GM23338 (cell line): ENCODE results near the gene PSMA5. TPM values are rescaled to one million over a fixed set of nuclear protein-coding genes. Genes with fewer than 3 reads are reported as not detected.

ENCODE experiments used
- ATAC-seq: fragments of 200-7000 bp; cut with Tn5 transposase; 3 replicates; pipeline ENCODE4 v1.9.1; 2020
- DNase-seq: peaks from one replicate; pipeline ENCODE4 v3.0.0-alpha.2; 2015; ENCODE audit warnings: low spot score
- H2AFZ ChIP-seq: fragments of 200-600 bp; sonication (generic); 2 replicates; pipeline ENCODE4 v1.8.0; 2016; ENCODE audit warnings: antibody characterized with exemption, mild to moderate bottlenecking, moderate library complexity
- H3F3A ChIP-seq: fragments of 200-600 bp; sonication (generic); replicated peaks from 2 replicates; pipeline ENCODE4 v1.8.0; 2017; ENCODE audit warnings: antibody characterized with exemption, mixed run types, low read depth
- H3K27ac ChIP-seq: fragments of 200-600 bp; sonication (generic); 2 replicates; pipeline ENCODE4 v1.6.1; 2016; ENCODE audit warnings: low read depth
- H3K27me3 ChIP-seq: fragments of 200-600 bp; sonication (generic); 2 replicates; pipeline ENCODE4 v1.8.0; 2016; ENCODE audit warnings: mild to moderate bottlenecking, mixed run types, moderate library complexity; ENCODE audit not compliant: insufficient read depth
- H3K36me3 ChIP-seq: fragments of 200-600 bp; sonication (generic); 2 replicates; pipeline ENCODE4 v1.8.0; 2016; ENCODE audit warnings: mild to moderate bottlenecking; ENCODE audit not compliant: insufficient read depth
- H3K4me1 ChIP-seq: fragments of 200-600 bp; sonication (generic); 2 replicates; pipeline ENCODE4 v1.8.0; 2016; ENCODE audit warnings: mild to moderate bottlenecking, moderate library complexity; ENCODE audit not compliant: insufficient read depth
- H3K4me2 ChIP-seq: fragments of 200-600 bp; sonication (generic); 2 replicates; pipeline ENCODE4 v1.7.1; 2017; ENCODE audit warnings: mixed run types
- H3K4me3 ChIP-seq: fragments of 200-600 bp; sonication (generic); 2 replicates; pipeline ENCODE4 v1.6.1; 2016; ENCODE audit warnings: mixed run types
- H3K79me2 ChIP-seq: fragments of 200-600 bp; sonication (generic); replicated peaks from 2 replicates; pipeline ENCODE4 v1.8.0; 2017; ENCODE audit warnings: mild to moderate bottlenecking; ENCODE audit not compliant: insufficient read depth
- H3K9me2 ChIP-seq: fragments of 200-600 bp; sonication (generic); 2 replicates; pipeline ENCODE4 v1.8.0; 2017; ENCODE audit not compliant: insufficient read depth
- H4K20me1 ChIP-seq: fragments of 200-600 bp; sonication (generic); replicated peaks from 2 replicates; pipeline ENCODE4 v1.8.0; 2017; ENCODE audit warnings: mild to moderate bottlenecking; ENCODE audit not compliant: insufficient read depth
- H3K27ac Mint-ChIP-seq: 2 replicates; pipeline ENCODE4 v1.8.0; 2020; ENCODE audit warnings: inconsistent platforms, mild to moderate bottlenecking, moderate library complexity, mixed read lengths
- H3K27me3 Mint-ChIP-seq: 3 replicates; pipeline ENCODE4 v1.8.0; 2022; ENCODE audit warnings: low read depth, mild to moderate bottlenecking, moderate library complexity, mixed read lengths, inconsistent platforms; ENCODE audit not compliant: insufficient read depth, poor library complexity
- H3K36me3 Mint-ChIP-seq: 3 replicates; pipeline ENCODE4 v1.8.0; 2021; ENCODE audit warnings: low read depth, mild to moderate bottlenecking, inconsistent platforms, moderate library complexity, mixed read lengths
- H3K4me1 Mint-ChIP-seq: 3 replicates; pipeline ENCODE4 v1.8.0; 2020; ENCODE audit warnings: mild to moderate bottlenecking, inconsistent platforms, mixed read lengths
- H3K4me3 Mint-ChIP-seq: 3 replicates; pipeline ENCODE4 v1.8.0; 2021; ENCODE audit warnings: moderate library complexity, mild to moderate bottlenecking, inconsistent platforms, mixed read lengths
- H3K9me3 Mint-ChIP-seq: 3 replicates; pipeline ENCODE4 v1.8.0; 2020; ENCODE audit warnings: moderate library complexity, mild to moderate bottlenecking, inconsistent platforms, mixed read lengths
- CREB1 ChIP-seq: fragments of 250-450 bp; sonication (Bioruptor Pico); IDR thresholded peaks from 2 replicates; pipeline ENCODE4 v1.5.0; 2020; ENCODE audit warnings: low read depth, mild to moderate bottlenecking, moderate library complexity
- EZH2 ChIP-seq: fragments of 200-600 bp; sonication (generic); IDR thresholded peaks from one replicate; pipeline ENCODE4 v1.8.0; 2017; ENCODE audit warnings: antibody characterized with exemption, mild to moderate bottlenecking, low read depth; ENCODE audit not compliant: unreplicated experiment
- JUNB ChIP-seq: IDR thresholded peaks from one replicate; pipeline ENCODE4 v1.6.1; 2016; ENCODE audit warnings: antibody characterized with exemption; ENCODE audit not compliant: unreplicated experiment
- NANOG ChIP-seq: IDR thresholded peaks from 2 replicates; pipeline ENCODE4 v1.6.1; 2016; ENCODE audit warnings: antibody characterized with exemption, borderline replicate concordance
- POLR2AphosphoS5 ChIP-seq: IDR thresholded peaks from 2 replicates; pipeline ENCODE4 v1.6.1; 2016; ENCODE audit warnings: antibody characterized with exemption, low read depth
- STAT1 ChIP-seq: IDR thresholded peaks from one replicate; pipeline ENCODE4 v1.6.1; 2016; ENCODE audit warnings: antibody characterized with exemption; ENCODE audit not compliant: unreplicated experiment
- polyA plus RNA-seq: library from polyadenylated mRNA; unstranded; fragments of >200 nt; fragmentation: Nextera tagmentation; extraction: Ambion mirVana; gene quantifications from 2 replicates; pipeline ENCODE4 v1.2.1, GENCODE V29; 2016
- total RNA-seq: library from RNA; depleted of rRNA; stranded (reverse); fragments of >200 nt; shearing (Covaris generic); gene quantifications from 2 replicates; pipeline ENCODE4 v1.2.3, GENCODE V29; 2014
- TF ChIP-seq, protein P1 (sequence below), 2 experiments: fragments of 200-600 bp in 1 of 2; sonication (generic) in 1 of 2; conservative IDR thresholded peaks; 2 replicates each; pipeline versions ENCODE4 v1.5.1 to v1.6.1; 2016 to 2017; ENCODE audit warnings: antibody characterized with exemption in 2 of 2, low read depth in 2 of 2, mild to moderate bottlenecking in 2 of 2, moderate library complexity in 1 of 2
- TF ChIP-seq, protein P2 (sequence below): fragments of 250-450 bp; sonication (Bioruptor Pico); IDR thresholded peaks from 2 replicates; pipeline ENCODE4 v1.5.0; 2020; ENCODE audit warnings: mild to moderate bottlenecking, moderate library complexity

PSMA5 gene
- total and polyA plus RNA-seq, 2 experiments from 2014 or later, result 104 to 126 TPM

GRCh38 chr1:109367626-109368025 is 58.6 kb downstream of the PSMA5 start:
- Histone ChIP-seq H3K4me3 (no peak overlapping the region), H3F3A (no peaks in the 10 kb centered on the region), H3K36me3 (no peaks in the 10 kb centered on the region), H3K27me3 (no peaks in the 10 kb centered on the region), H3K4me1 (no peaks in the 10 kb centered on the region), H3K79me2 (peaks cover 43% of the 10 kb centered on the region), H2AFZ (no peak overlapping the region), H3K9me2 (no peaks in the 10 kb centered on the region), H4K20me1 (peaks cover 4% of the 10 kb centered on the region; the same call in 1 of the 2 replicates), H3K4me2 (no peak overlapping the region), H3K27ac (no peak overlapping the region)
- peaks cover 4% of the 10 kb centered on the region for H3K27me3 Mint-ChIP-seq
- peaks cover 26% of the 10 kb centered on the region; the same call in 2 of the 3 replicates for H3K4me1 Mint-ChIP-seq
- H3K4me3 Mint-ChIP-seq, result no peak overlapping the region
- no peak for ATAC-seq
- peaks cover 24% of the 10 kb centered on the region for H3K36me3 Mint-ChIP-seq
- no peak overlapping the region for H3K27ac Mint-ChIP-seq
- no peak for DNase-seq
- TF ChIP-seq CREB1 (no peak), JUNB (no peak), POLR2AphosphoS5 (no peak), NANOG (no peak), STAT1 (no peak), EZH2 (no peak)
- TF ChIP-seq, protein P1, sequence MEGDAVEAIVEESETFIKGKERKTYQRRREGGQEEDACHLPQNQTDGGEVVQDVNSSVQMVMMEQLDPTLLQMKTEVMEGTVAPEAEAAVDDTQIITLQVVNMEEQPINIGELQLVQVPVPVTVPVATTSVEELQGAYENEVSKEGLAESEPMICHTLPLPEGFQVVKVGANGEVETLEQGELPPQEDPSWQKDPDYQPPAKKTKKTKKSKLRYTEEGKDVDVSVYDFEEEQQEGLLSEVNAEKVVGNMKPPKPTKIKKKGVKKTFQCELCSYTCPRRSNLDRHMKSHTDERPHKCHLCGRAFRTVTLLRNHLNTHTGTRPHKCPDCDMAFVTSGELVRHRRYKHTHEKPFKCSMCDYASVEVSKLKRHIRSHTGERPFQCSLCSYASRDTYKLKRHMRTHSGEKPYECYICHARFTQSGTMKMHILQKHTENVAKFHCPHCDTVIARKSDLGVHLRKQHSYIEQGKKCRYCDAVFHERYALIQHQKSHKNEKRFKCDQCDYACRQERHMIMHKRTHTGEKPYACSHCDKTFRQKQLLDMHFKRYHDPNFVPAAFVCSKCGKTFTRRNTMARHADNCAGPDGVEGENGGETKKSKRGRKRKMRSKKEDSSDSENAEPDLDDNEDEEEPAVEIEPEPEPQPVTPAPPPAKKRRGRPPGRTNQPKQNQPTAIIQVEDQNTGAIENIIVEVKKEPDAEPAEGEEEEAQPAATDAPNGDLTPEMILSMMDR (conservative IDR thresholded peaks at IDR 0.05; ENCODE audit: low read depth in 2 of 2), result no peak
- TF ChIP-seq, protein P2, sequence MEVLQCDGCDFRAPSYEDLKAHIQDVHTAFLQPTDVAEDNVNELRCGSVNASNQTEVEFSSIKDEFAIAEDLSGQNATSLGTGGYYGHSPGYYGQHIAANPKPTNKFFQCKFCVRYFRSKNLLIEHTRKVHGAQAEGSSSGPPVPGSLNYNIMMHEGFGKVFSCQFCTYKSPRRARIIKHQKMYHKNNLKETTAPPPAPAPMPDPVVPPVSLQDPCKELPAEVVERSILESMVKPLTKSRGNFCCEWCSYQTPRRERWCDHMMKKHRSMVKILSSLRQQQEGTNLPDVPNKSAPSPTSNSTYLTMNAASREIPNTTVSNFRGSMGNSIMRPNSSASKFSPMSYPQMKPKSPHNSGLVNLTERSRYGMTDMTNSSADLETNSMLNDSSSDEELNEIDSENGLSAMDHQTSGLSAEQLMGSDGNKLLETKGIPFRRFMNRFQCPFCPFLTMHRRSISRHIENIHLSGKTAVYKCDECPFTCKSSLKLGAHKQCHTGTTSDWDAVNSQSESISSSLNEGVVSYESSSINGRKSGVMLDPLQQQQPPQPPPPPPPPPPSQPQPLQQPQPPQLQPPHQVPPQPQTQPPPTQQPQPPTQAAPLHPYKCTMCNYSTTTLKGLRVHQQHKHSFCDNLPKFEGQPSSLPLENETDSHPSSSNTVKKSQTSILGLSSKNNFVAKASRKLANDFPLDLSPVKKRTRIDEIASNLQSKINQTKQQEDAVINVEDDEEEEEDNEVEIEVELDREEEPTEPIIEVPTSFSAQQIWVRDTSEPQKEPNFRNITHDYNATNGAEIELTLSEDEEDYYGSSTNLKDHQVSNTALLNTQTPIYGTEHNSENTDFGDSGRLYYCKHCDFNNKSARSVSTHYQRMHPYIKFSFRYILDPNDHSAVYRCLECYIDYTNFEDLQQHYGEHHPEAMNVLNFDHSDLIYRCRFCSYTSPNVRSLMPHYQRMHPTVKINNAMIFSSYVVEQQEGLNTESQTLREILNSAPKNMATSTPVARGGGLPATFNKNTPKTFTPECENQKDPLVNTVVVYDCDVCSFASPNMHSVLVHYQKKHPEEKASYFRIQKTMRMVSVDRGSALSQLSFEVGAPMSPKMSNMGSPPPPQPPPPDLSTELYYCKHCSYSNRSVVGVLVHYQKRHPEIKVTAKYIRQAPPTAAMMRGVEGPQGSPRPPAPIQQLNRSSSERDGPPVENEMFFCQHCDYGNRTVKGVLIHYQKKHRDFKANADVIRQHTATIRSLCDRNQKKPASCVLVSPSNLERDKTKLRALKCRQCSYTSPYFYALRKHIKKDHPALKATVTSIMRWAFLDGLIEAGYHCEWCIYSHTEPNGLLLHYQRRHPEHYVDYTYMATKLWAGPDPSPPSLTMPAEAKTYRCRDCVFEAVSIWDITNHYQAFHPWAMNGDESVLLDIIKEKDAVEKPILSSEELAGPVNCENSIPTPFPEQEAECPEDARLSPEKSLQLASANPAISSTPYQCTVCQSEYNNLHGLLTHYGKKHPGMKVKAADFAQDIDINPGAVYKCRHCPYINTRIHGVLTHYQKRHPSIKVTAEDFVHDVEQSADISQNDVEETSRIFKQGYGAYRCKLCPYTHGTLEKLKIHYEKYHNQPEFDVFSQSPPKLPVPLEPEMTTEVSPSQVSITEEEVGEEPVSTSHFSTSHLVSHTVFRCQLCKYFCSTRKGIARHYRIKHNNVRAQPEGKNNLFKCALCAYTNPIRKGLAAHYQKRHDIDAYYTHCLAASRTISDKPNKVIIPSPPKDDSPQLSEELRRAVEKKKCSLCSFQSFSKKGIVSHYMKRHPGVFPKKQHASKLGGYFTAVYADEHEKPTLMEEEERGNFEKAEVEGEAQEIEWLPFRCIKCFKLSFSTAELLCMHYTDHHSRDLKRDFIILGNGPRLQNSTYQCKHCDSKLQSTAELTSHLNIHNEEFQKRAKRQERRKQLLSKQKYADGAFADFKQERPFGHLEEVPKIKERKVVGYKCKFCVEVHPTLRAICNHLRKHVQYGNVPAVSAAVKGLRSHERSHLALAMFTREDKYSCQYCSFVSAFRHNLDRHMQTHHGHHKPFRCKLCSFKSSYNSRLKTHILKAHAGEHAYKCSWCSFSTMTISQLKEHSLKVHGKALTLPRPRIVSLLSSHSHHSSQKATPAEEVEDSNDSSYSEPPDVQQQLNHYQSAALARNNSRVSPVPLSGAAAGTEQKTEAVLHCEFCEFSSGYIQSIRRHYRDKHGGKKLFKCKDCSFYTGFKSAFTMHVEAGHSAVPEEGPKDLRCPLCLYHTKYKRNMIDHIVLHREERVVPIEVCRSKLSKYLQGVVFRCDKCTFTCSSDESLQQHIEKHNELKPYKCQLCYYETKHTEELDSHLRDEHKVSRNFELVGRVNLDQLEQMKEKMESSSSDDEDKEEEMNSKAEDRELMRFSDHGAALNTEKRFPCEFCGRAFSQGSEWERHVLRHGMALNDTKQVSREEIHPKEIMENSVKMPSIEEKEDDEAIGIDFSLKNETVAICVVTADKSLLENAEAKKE (CRISPR knock-in tag), result no peak
- H3K9me3 Mint-ChIP-seq, result no peaks in the 10 kb centered on the region; the same call in 2 of the 3 replicates
